ENCODE measurements around the gene MMP24. TPM values are rescaled to one million over a fixed set of nuclear protein-coding genes. Genes with fewer than 3 reads are reported as not detected.

MMP24 gene
- total and polyA plus RNA-seq, 2 of the 13 experiments (the other 11 are each of a cell fraction or from before 2014, with no cell fraction given), result 0.29 to 0.35 TPM

- TF ChIP-seq HMGXB3 (CRISPR knock-in tag; IDR thresholded peaks at IDR 0.05; ENCODE audit: borderline replicate concordance) (0 out of 2 replicates have a peak, but pooled peaks have one; percentile 30), ZNF619 (CRISPR knock-in tag; IDR thresholded peaks at IDR 0.05) (0 out of 2 replicates have a peak, but pooled peaks have one; percentile 23), ZNF30 (CRISPR knock-in tag; IDR thresholded peaks at IDR 0.05) (no peak), ZKSCAN5 (CRISPR knock-in tag; IDR thresholded peaks at IDR 0.05) (peak; percentile 78; the same call in 1 of the 2 replicates), SSRP1 (CRISPR knock-in tag; IDR thresholded peaks at IDR 0.05) (no peak), MEIS2 (CRISPR knock-in tag; IDR thresholded peaks at IDR 0.05) (no peak), HNRNPUL1 (IDR thresholded peaks at IDR 0.05; ENCODE audit: low read depth, low read length) (no peak), ELF3 (CRISPR knock-in tag; IDR thresholded peaks at IDR 0.05) (peak; percentile 90), ZNF180 (CRISPR knock-in tag; IDR thresholded peaks at IDR 0.05; ENCODE audit: borderline replicate concordance, low read depth) (no peak), ZFP1 (CRISPR knock-in tag; IDR thresholded peaks at IDR 0.05) (0 out of 2 replicates have a peak, but pooled peaks have one; percentile 62), KMT2A (CRISPR knock-in tag; IDR thresholded peaks at IDR 0.05) (peak; percentile 76; the same call in 1 of the 2 replicates), CENPBD1 (CRISPR knock-in tag; IDR thresholded peaks at IDR 0.05; ENCODE audit: borderline replicate concordance, low read depth) (no peak), MEIS1 (CRISPR knock-in tag; IDR thresholded peaks at IDR 0.05; ENCODE audit: borderline replicate concordance) (peak; percentile 50; the same call in 1 of the 2 replicates), ZBTB38 (CRISPR knock-in tag; IDR thresholded peaks at IDR 0.05) (0 out of 2 replicates have a peak, but pooled peaks have one; percentile 52), ZSCAN9 (CRISPR knock-in tag; IDR thresholded peaks at IDR 0.05; ENCODE audit: borderline replicate concordance) (peak; percentile 67; the same call in 1 of the 2 replicates), SETDB1 (CRISPR knock-in tag; IDR thresholded peaks at IDR 0.05; ENCODE audit: borderline replicate concordance) (no peak), ZNF788 (CRISPR knock-in tag; IDR thresholded peaks at IDR 0.05; ENCODE audit: borderline replicate concordance) (peak; percentile 86; the same call in 1 of the 2 replicates), ZFY (CRISPR knock-in tag; IDR thresholded peaks at IDR 0.05) (no peak; the same call in 1 of the 2 replicates), TBX2 (CRISPR knock-in tag; IDR thresholded peaks at IDR 0.05; ENCODE audit: borderline replicate concordance) (peak; percentile 43; the same call in 1 of the 2 replicates), FOXM1 (CRISPR knock-in tag; IDR thresholded peaks at IDR 0.05) (no peak), ZFP82 (CRISPR knock-in tag; IDR thresholded peaks at IDR 0.05; ENCODE audit: borderline replicate concordance) (no peak), ARNTL (CRISPR knock-in tag; IDR thresholded peaks at IDR 0.05) (no peak), JUNB (CRISPR knock-in tag; IDR thresholded peaks at IDR 0.05; ENCODE audit: borderline replicate concordance) (no peak), MYC (CRISPR knock-in tag; IDR thresholded peaks at IDR 0.05; ENCODE audit: borderline replicate concordance) (no peak; the same call in 1 of the 2 replicates)
- TF ChIP-seq, protein P1, sequence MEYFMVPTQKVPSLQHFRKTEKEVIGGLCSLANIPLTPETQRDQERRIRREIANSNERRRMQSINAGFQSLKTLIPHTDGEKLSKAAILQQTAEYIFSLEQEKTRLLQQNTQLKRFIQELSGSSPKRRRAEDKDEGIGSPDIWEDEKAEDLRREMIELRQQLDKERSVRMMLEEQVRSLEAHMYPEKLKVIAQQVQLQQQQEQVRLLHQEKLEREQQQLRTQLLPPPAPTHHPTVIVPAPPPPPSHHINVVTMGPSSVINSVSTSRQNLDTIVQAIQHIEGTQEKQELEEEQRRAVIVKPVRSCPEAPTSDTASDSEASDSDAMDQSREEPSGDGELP (IDR thresholded peaks at IDR 0.05; ENCODE audit: borderline replicate concordance, low read depth), result 0 out of 2 replicates have a peak, but pooled peaks have one; percentile 20
Measured at GRCh38 chr20:35303735-35304491, 77.4 kb downstream of the MMP24 start (continued).

Data from HepG2 (cell line).